A549 (cell line): ENCODE measurements around the gene FREM1. TPM values are rescaled to one million over a fixed set of nuclear protein-coding genes. Genes with fewer than 3 reads are reported as not detected.

Source experiments
- ATAC-seq, 2 experiments: fragments of 200-7000 bp in 1 of 2; fragments of >200 bp in 1 of 2; cut with Nextera tagmentation in 1 of 2; cut with Tn5 transposase in 1 of 2; 3 replicates each; pipeline versions ENCODE4 v1.8.0 to v1.9.1; 2018 to 2020; ENCODE audit warnings: mild to moderate bottlenecking in 1 of 2, moderate library complexity in 1 of 2
- CTCF ChIA-PET: fragments of 300-600 bp; sonication (Branson Sonifier 250); formaldehyde crosslinking; extraction: SDS; loops from one replicate; lab custom pipeline; 2021; ENCODE audit warnings: antibody characterized with exemption, inconsistent platforms; lab: Yijun Ruan, JAX
- POLR2A ChIA-PET: fragments of 350-600 bp; formaldehyde crosslinking; extraction: SDS; loops from one replicate; lab custom pipeline; 2021; ENCODE audit warnings: antibody characterized with exemption, inconsistent platforms; lab: Yijun Ruan, JAX
- DNase-seq, 2 experiments: peaks; one replicate each; pipeline versions ENCODE4 v3.0.0 to v3.0.0-alpha.2; 2011 to 2016; ENCODE audit warnings: low read depth in 1 of 2, low spot score in 1 of 2
- FAIRE-seq: peaks from 2 replicates; lab custom pipeline; 2011; peaks lifted over from hg19 to GRCh38; lab: Jason Lieb, UNC
- H3K27ac ChIP-seq, 2 experiments: fragments of >200 bp; sonication (Bioruptor Twin); formaldehyde crosslinking; 3 replicates each; pipeline ENCODE4 v1.5.1; 2016 to 2017
- H3K4me1 ChIP-seq: fragments of >200 bp; sonication (Bioruptor Twin); formaldehyde crosslinking; 3 replicates; pipeline ENCODE4 v1.6.1; 2016
- H3K4me2 ChIP-seq: fragments of >200 bp; sonication (Bioruptor Twin); formaldehyde crosslinking; 3 replicates; pipeline ENCODE4 v1.6.1; 2016
- H3K4me3 ChIP-seq: fragments of >200 bp; sonication (Bioruptor Twin); formaldehyde crosslinking; 3 replicates; pipeline ENCODE4 v1.5.1; 2016
- H3K9me3 ChIP-seq: fragments of >200 bp; sonication (Bioruptor Twin); formaldehyde crosslinking; 3 replicates; pipeline ENCODE4 v1.6.1; 2016
- CBX2 ChIP-seq: fragments of 200-600 bp; sonication (generic); IDR thresholded peaks from 2 replicates; pipeline ENCODE4 v1.6.1; 2016; ENCODE audit warnings: low read depth, mild to moderate bottlenecking, borderline replicate concordance
- CBX8 ChIP-seq: fragments of 200-600 bp; sonication (generic); IDR thresholded peaks from 2 replicates; pipeline ENCODE4 v1.6.1; 2016
- CHD2 ChIP-seq: fragments of 150-350 bp; IDR thresholded peaks from 2 replicates; pipeline ENCODE4 v1.6.1; 2014; ENCODE audit warnings: low read length; ENCODE audit not compliant: partially characterized antibody
- EHF ChIP-seq: fragments of 250-450 bp; sonication (Bioruptor Pico); IDR thresholded peaks from 2 replicates; pipeline ENCODE4 v1.5.0; 2020; ENCODE audit warnings: mild to moderate bottlenecking
- ELK1 ChIP-seq: fragments of 150-350 bp; IDR thresholded peaks from 2 replicates; pipeline ENCODE4 v1.6.1; 2014; ENCODE audit warnings: low read depth, mild to moderate bottlenecking, low read length
- ESRRA ChIP-seq: fragments of 150-350 bp; IDR thresholded peaks from 2 replicates; pipeline ENCODE4 v1.6.1; 2014; ENCODE audit warnings: mild to moderate bottlenecking, low read length, borderline replicate concordance
- HEYL ChIP-seq: fragments of 250-450 bp; sonication (Bioruptor Pico); IDR thresholded peaks from 2 replicates; pipeline ENCODE4 v1.8.0; 2021; ENCODE audit warnings: mild to moderate bottlenecking, moderate library complexity
- HOXB5 ChIP-seq: fragments of 250-450 bp; sonication (Bioruptor Pico); IDR thresholded peaks from 2 replicates; pipeline ENCODE4 v1.5.0; 2020; ENCODE audit warnings: mild to moderate bottlenecking, moderate library complexity
- JUN ChIP-seq, 2 experiments: fragments of >200 bp; sonication (Bioruptor Twin); formaldehyde crosslinking; IDR thresholded peaks; 2 replicates in 1 of 2; 3 replicates in 1 of 2; pipeline ENCODE4 v1.6.1; 2016 to 2017
- JUNB ChIP-seq: fragments of >200 bp; sonication (Bioruptor Twin); formaldehyde crosslinking; IDR thresholded peaks from 2 replicates; pipeline ENCODE4 v1.6.1; 2016
- KDM5A ChIP-seq: fragments of 200-600 bp; sonication (generic); IDR thresholded peaks from 2 replicates; pipeline ENCODE4 v1.6.1; 2016; ENCODE audit warnings: antibody characterized with exemption, mild to moderate bottlenecking
- MYC ChIP-seq: IDR thresholded peaks from 2 replicates; pipeline ENCODE4 v1.6.1; 2012; ENCODE audit warnings: mild to moderate bottlenecking, inconsistent platforms, low read length, improper control_type of control experiment, borderline replicate concordance
- NFE2L2 ChIP-seq: fragments of 150-350 bp; conservative IDR thresholded peaks from 2 replicates; pipeline ENCODE4 v1.6.1; 2014; ENCODE audit warnings: low read length
- PHF8 ChIP-seq: fragments of 200-600 bp; sonication (generic); IDR thresholded peaks from 2 replicates; pipeline ENCODE4 v1.6.1; 2016; ENCODE audit warnings: low read depth, mild to moderate bottlenecking, antibody characterized with exemption, moderate library complexity, borderline replicate concordance
- RAD21 ChIP-seq, 2 experiments: fragments of >200 bp in 1 of 2; sonication (Bioruptor Twin) in 1 of 2; formaldehyde crosslinking in 1 of 2; IDR thresholded peaks in 1 of 2; conservative IDR thresholded peaks in 1 of 2; 2 replicates in 1 of 2; 3 replicates in 1 of 2; pipeline ENCODE4 v1.6.1; 2012 to 2018; ENCODE audit warnings: inconsistent platforms in 1 of 2
- RARB ChIP-seq: fragments of 250-450 bp; sonication (Bioruptor Pico); IDR thresholded peaks from 2 replicates; pipeline ENCODE4 v1.8.0; 2021; ENCODE audit warnings: mild to moderate bottlenecking, moderate library complexity
- RCOR1 ChIP-seq: fragments of 150-350 bp; IDR thresholded peaks from 2 replicates; pipeline ENCODE4 v1.6.1; 2014; ENCODE audit warnings: antibody characterized with exemption, low read length, low read depth
- RFX5 ChIP-seq: fragments of 450-650 bp; IDR thresholded peaks from 2 replicates; pipeline ENCODE4 v1.7.1; 2014; ENCODE audit warnings: antibody characterized with exemption, mild to moderate bottlenecking, moderate library complexity
- SMC3 ChIP-seq: fragments of >200 bp; sonication (Bioruptor Twin); formaldehyde crosslinking; IDR thresholded peaks from 3 replicates; pipeline ENCODE4 v1.6.1; 2018; ENCODE audit warnings: inconsistent platforms
- ZNF302 ChIP-seq: fragments of 250-450 bp; sonication (Bioruptor Pico); IDR thresholded peaks from 2 replicates; pipeline ENCODE4 v1.9.0; 2021; ENCODE audit warnings: inconsistent platforms, mild to moderate bottlenecking, moderate library complexity
- ZSCAN20 ChIP-seq: fragments of 250-450 bp; sonication (Bioruptor Pico); IDR thresholded peaks from 2 replicates; pipeline ENCODE4 v1.8.0; 2022; ENCODE audit warnings: mild to moderate bottlenecking, moderate library complexity
- WGBS: methylation state at CpG from one replicate; pipeline ENCODE4 v1.1.6; 2017; ENCODE audit errors: missing lambda C conversion rate; 5-methylcytosine and 5-hydroxymethylcytosine counted together
- polyA plus RNA-seq, 4 experiments: library from polyadenylated mRNA; depleted of rRNA in 3 of 4; stranded (reverse); fragments of >200 nt; fragmentation: RNase III in 1 of 4; extraction: RNeasy Plus Mini Kit Qiagen cat#74134 plus additional on column Dnase treatment in 1 of 4; gene quantifications; 2 replicates in 3 of 4; 3 replicates in 1 of 4; pipeline ENCODE4 v1.2.3, GENCODE V29; 2011 to 2017
- TF ChIP-seq, protein P1 (sequence below): fragments of 200-600 bp; sonication (generic); IDR thresholded peaks from 2 replicates; pipeline ENCODE4 v1.6.1; 2016; ENCODE audit warnings: antibody characterized with exemption, mild to moderate bottlenecking, moderate library complexity

FREM1 gene
- polyA plus RNA-seq, 2 of the 4 experiments (the other 2 are of a cell fraction): not detected

GRCh38 chr9:14908295-14909180 lies 1.7 kb downstream of the FREM1 start:
- ChIA-PET POLR2A (no interaction called here), CTCF (interaction anchor here (1.1 kb wide), 1 partner anchor 262 kb away, joined by 3 read pairs; no protein-coding TSS in a partner anchor)
- ATAC-seq: no peak
- Histone ChIP-seq H3K4me2 (no peak overlapping the region), H3K4me1 (no peaks in the 10 kb centered on the region), H3K27ac (no peak overlapping the region), H3K4me3 (no peak overlapping the region), H3K9me3 (no peaks in the 10 kb centered on the region)
- no peak for TF ChIP-seq CBX8
- no peak for TF ChIP-seq JUN (IDR thresholded peaks at IDR 0.05)
- no peak for TF ChIP-seq HOXB5 (CRISPR knock-in tag)
- TF ChIP-seq MYC: no peak
- no peak for TF ChIP-seq ZSCAN20 (CRISPR knock-in tag)
- TF ChIP-seq KDM5A: no peak
- TF ChIP-seq CHD2: no peak
- no peak for TF ChIP-seq ZNF302
- TF ChIP-seq CBX2: no peak
- TF ChIP-seq RCOR1: no peak
- TF ChIP-seq RFX5: no peak
- TF ChIP-seq EHF: no peak
- TF ChIP-seq PHF8: no peak
- TF ChIP-seq HEYL: no peak
- TF ChIP-seq ESRRA: no peak
- DNase-seq: no peak
- WGBS: 18% methylated on average over 5 of the region's 5 CpGs
- FAIRE-seq: no peak

- Histone ChIP-seq H3K4me1 (no peaks in the 10 kb centered on the region), H3K9me3 (no peaks in the 10 kb centered on the region), H3K4me3 (no peak overlapping the region)
- POLR2A ChIA-PET: no interaction called here
- WGBS: 3% methylated on average over 1 of the region's 1 CpG
- CTCF ChIA-PET: interaction anchor here (1.1 to 1.6 kb wide), 2 partner anchors 19 to 263 kb away, joined by 3 to 4 read pairs; no protein-coding TSS in a partner anchor
- TF ChIP-seq ELK1: no peak
- no peak for TF ChIP-seq RAD21 (conservative IDR thresholded peaks at IDR 0.05 in 1 of 2, IDR thresholded peaks at IDR 0.05 in 1 of 2)
- TF ChIP-seq JUNB: no peak
- no peak for TF ChIP-seq SMC3
- no peak for TF ChIP-seq RARB (CRISPR knock-in tag)
- TF ChIP-seq, protein P1, sequence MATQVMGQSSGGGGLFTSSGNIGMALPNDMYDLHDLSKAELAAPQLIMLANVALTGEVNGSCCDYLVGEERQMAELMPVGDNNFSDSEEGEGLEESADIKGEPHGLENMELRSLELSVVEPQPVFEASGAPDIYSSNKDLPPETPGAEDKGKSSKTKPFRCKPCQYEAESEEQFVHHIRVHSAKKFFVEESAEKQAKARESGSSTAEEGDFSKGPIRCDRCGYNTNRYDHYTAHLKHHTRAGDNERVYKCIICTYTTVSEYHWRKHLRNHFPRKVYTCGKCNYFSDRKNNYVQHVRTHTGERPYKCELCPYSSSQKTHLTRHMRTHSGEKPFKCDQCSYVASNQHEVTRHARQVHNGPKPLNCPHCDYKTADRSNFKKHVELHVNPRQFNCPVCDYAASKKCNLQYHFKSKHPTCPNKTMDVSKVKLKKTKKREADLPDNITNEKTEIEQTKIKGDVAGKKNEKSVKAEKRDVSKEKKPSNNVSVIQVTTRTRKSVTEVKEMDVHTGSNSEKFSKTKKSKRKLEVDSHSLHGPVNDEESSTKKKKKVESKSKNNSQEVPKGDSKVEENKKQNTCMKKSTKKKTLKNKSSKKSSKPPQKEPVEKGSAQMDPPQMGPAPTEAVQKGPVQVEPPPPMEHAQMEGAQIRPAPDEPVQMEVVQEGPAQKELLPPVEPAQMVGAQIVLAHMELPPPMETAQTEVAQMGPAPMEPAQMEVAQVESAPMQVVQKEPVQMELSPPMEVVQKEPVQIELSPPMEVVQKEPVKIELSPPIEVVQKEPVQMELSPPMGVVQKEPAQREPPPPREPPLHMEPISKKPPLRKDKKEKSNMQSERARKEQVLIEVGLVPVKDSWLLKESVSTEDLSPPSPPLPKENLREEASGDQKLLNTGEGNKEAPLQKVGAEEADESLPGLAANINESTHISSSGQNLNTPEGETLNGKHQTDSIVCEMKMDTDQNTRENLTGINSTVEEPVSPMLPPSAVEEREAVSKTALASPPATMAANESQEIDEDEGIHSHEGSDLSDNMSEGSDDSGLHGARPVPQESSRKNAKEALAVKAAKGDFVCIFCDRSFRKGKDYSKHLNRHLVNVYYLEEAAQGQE: no peak
- TF ChIP-seq NFE2L2: no peak
- no peak for TF ChIP-seq HEYL
- TF ChIP-seq RCOR1: no peak
- TF ChIP-seq, all 56 proteins: peak for 0
- DNase-seq (no peak), ATAC-seq (no peak), FAIRE-seq (no peak)
- Histone ChIP-seq H3K4me2 (no peak overlapping the region), H3K27ac (no peak overlapping the region)
Observed at GRCh38 chr9:14907696-14908095, 2.5 kb downstream of the FREM1 start.
